HCT116 (cell line): Measurements from ENCODE around the gene HCLS1. TPM values are rescaled to one million over a fixed set of nuclear protein-coding genes. Genes with fewer than 3 reads are reported as not detected.

Experiments used
- ATAC-seq: fragments of 200-7000 bp; cut with Tn5 transposase; 2 replicates; pipeline ENCODE4 v1.9.1; 2020; ENCODE audit warnings: mild to moderate bottlenecking, moderate library complexity
- BruUV-seq: library from RNA; stranded (reverse); fragments of 400-500 nt; replicated peaks from 2 replicates; lab custom pipeline; 2021; lab: Mats Ljungman, UMichigan
- CTCF ChIA-PET: fragments of 300-600 bp; sonication (Branson Sonifier 250); formaldehyde crosslinking; loops from one replicate; lab custom pipeline; 2021; ENCODE audit warnings: antibody characterized with exemption; lab: Charles Lee
- POLR2A ChIA-PET: fragments of 300-600, 350-600 bp; sonication (Branson Sonifier 250); formaldehyde crosslinking; loops from one replicate; lab custom pipeline; 2021; ENCODE audit warnings: antibody characterized with exemption; lab: Charles Lee
- RAD21 ChIA-PET, 2 experiments: fragments of 300-600 bp; sonication (Branson Sonifier 250); formaldehyde crosslinking; loops; one replicate each; lab custom pipeline; 2023; ENCODE audit warnings: low total read pairs in 2 of 2; ENCODE audit not compliant: uncharacterized antibody in 2 of 2, unreplicated experiment in 2 of 2, low non-redundant PET in 1 of 2; lab: Charles Lee
- DNase-seq: peaks from one replicate; pipeline ENCODE4 v3.0.0-alpha.2; 2010; ENCODE audit warnings: low read depth, low spot score
- H2AFZ ChIP-seq: fragments of 200-600 bp; shearing (Covaris generic), sonication (generic); 2 replicates; pipeline ENCODE4 v1.6.1; 2017; ENCODE audit warnings: low read depth, mixed run types, mixed read lengths, antibody characterized with exemption, low read length; ENCODE audit not compliant: poor library complexity, severe bottlenecking
- H3K27ac ChIP-seq: 2 replicates; pipeline ENCODE4 v1.5.1; 2012; ENCODE audit warnings: low read depth, low read length
- H3K27me3 ChIP-seq: fragments of 200-600 bp; sonication (generic); 2 replicates; pipeline ENCODE4 v1.6.1; 2016; ENCODE audit warnings: mixed run types, low read length, mixed read lengths; ENCODE audit not compliant: insufficient read depth
- H3K36me3 ChIP-seq, 2 experiments: fragments of 200-500 bp in 1 of 2; fragments of 200-600 bp in 1 of 2; sonication (Bioruptor generic) in 1 of 2; sonication (generic) in 1 of 2; 2 replicates each; pipeline versions ENCODE4 v1.5.1 to v1.6.1; 2014 to 2016; ENCODE audit warnings: low read length in 2 of 2, inconsistent platforms in 1 of 2, mixed read lengths in 1 of 2, mixed run types in 1 of 2; ENCODE audit not compliant: insufficient read depth in 2 of 2, control insufficient read depth in 1 of 2
- H3K4me1 ChIP-seq, 2 experiments: fragments of 200-600 bp in 1 of 2; sonication (generic) in 1 of 2; 2 replicates each; pipeline versions ENCODE4 v1.5.1 to v1.6.1; 2012 to 2017; ENCODE audit warnings: low read length in 2 of 2, inconsistent platforms in 1 of 2, mild to moderate bottlenecking in 1 of 2, mixed read lengths in 1 of 2, mixed run types in 1 of 2, moderate library complexity in 1 of 2; ENCODE audit not compliant: insufficient read depth in 2 of 2, control insufficient read depth in 1 of 2
- H3K4me2 ChIP-seq: fragments of 200-600 bp; sonication (generic); 2 replicates; pipeline ENCODE4 v1.6.1; 2017; ENCODE audit warnings: mixed run types, low read length, mixed read lengths
- H3K4me3 ChIP-seq, 2 experiments: fragments of 200-600 bp in 1 of 2; sonication (generic) in 1 of 2; replicated peaks in 1 of 2; 2 replicates each; pipeline ENCODE4 v1.5.1; 2011 to 2016; ENCODE audit warnings: low read length in 2 of 2, control low read depth in 1 of 2, low read depth in 1 of 2, mild to moderate bottlenecking in 1 of 2, mixed read lengths in 1 of 2, mixed run types in 1 of 2
- H3K79me2 ChIP-seq: fragments of 200-600 bp; sonication (generic); 2 replicates; pipeline ENCODE4 v1.6.1; 2017; ENCODE audit warnings: mild to moderate bottlenecking, mixed run types, low read length, moderate library complexity, mixed read lengths; ENCODE audit not compliant: insufficient read depth
- H3K9ac ChIP-seq: fragments of 200-600 bp; sonication (generic); 2 replicates; pipeline ENCODE4 v1.6.1; 2016; ENCODE audit warnings: low read length, mixed read lengths
- H3K9me2 ChIP-seq: fragments of 200-600 bp; sonication (generic), shearing (Covaris generic); 2 replicates; pipeline ENCODE4 v1.6.1; 2017; ENCODE audit warnings: mixed run types, mild to moderate bottlenecking, moderate library complexity; ENCODE audit not compliant: insufficient read depth
- H3K9me3 ChIP-seq, 2 experiments: fragments of 200-500 bp in 1 of 2; fragments of 200-600 bp in 1 of 2; sonication (Bioruptor generic) in 1 of 2; sonication (generic) in 1 of 2; 2 replicates each; pipeline ENCODE4 v1.6.1; 2014 to 2017; ENCODE audit warnings: low read length in 2 of 2, mixed read lengths in 2 of 2, inconsistent platforms in 1 of 2, low read depth in 1 of 2, mild to moderate bottlenecking in 1 of 2, mixed run types in 1 of 2, moderate library complexity in 1 of 2; ENCODE audit not compliant: control insufficient read depth in 1 of 2, insufficient read depth in 1 of 2
- H4K20me1 ChIP-seq: fragments of 200-600 bp; sonication (generic), shearing (Covaris generic); 2 replicates; pipeline ENCODE4 v1.6.1; 2017; ENCODE audit warnings: mixed run types, mild to moderate bottlenecking, moderate library complexity; ENCODE audit not compliant: insufficient read depth
- CBX3 ChIP-seq: IDR thresholded peaks from 2 replicates; pipeline ENCODE4 v1.6.1; 2012; ENCODE audit warnings: low read depth
- ELF1 ChIP-seq: IDR thresholded peaks from 2 replicates; pipeline ENCODE4 v1.6.1; 2012; ENCODE audit warnings: low read depth, borderline replicate concordance
- EZH2phosphoT487 ChIP-seq: fragments of 200-600 bp; IDR thresholded peaks from 2 replicates; pipeline ENCODE4 v1.6.1; 2018; ENCODE audit warnings: antibody characterized with exemption, borderline replicate concordance
- POLR2AphosphoS5 ChIP-seq: IDR thresholded peaks from 2 replicates; pipeline ENCODE4 v1.6.1; 2011; ENCODE audit warnings: mild to moderate bottlenecking, low read depth, low read length, moderate library complexity
- RAD21 ChIP-seq: IDR thresholded peaks from 2 replicates; pipeline ENCODE4 v1.6.1; 2012; ENCODE audit warnings: low read depth, mild to moderate bottlenecking
- SRF ChIP-seq: IDR thresholded peaks from 2 replicates; pipeline ENCODE4 v1.6.1; 2012; ENCODE audit warnings: low read depth
- YY1 ChIP-seq: IDR thresholded peaks from 2 replicates; pipeline ENCODE4 v1.6.1; 2011; ENCODE audit warnings: low read length, low read depth, moderate library complexity, mild to moderate bottlenecking; ENCODE audit not compliant: insufficient replicate concordance; ENCODE audit errors: extremely low read depth
- ZNF274 ChIP-seq: fragments of 200-500 bp; sonication (Bioruptor generic); IDR thresholded peaks from 2 replicates; pipeline ENCODE4 v1.6.1; 2014; ENCODE audit warnings: mild to moderate bottlenecking, low read depth, low read length, inconsistent platforms
- intact Hi-C: fragments of 100-400 bp; cut with micrococcal nuclease; formaldehyde crosslinking; loops from 2 replicates; pipeline ENCODE4 v1.10.0; 2022
- total RNA-seq: library from RNA; stranded (reverse); gene quantifications from one replicate; pipeline ENCODE4 v1.2.1, GENCODE V29; 2021; ENCODE audit not compliant: unreplicated experiment
- TF ChIP-seq, protein P1 (sequence below): IDR thresholded peaks from 2 replicates; pipeline ENCODE4 v1.6.1; 2011; ENCODE audit warnings: mild to moderate bottlenecking, low read length, moderate library complexity; ENCODE audit not compliant: insufficient replicate concordance; ENCODE audit errors: extremely low read depth
- TF ChIP-seq, protein P2 (sequence below): IDR thresholded peaks from 2 replicates; pipeline ENCODE4 v1.6.1; 2012; ENCODE audit warnings: low read depth
- TF ChIP-seq, protein P3 (sequence below): IDR thresholded peaks from 2 replicates; pipeline ENCODE4 v1.6.1; 2012
- TF ChIP-seq, protein P4 (sequence below): IDR thresholded peaks from 2 replicates; pipeline ENCODE4 v1.6.1; 2012

Gene HCLS1
- total RNA-seq, 1 experiment from 2014 or later: 1.6 TPM

DNA sequence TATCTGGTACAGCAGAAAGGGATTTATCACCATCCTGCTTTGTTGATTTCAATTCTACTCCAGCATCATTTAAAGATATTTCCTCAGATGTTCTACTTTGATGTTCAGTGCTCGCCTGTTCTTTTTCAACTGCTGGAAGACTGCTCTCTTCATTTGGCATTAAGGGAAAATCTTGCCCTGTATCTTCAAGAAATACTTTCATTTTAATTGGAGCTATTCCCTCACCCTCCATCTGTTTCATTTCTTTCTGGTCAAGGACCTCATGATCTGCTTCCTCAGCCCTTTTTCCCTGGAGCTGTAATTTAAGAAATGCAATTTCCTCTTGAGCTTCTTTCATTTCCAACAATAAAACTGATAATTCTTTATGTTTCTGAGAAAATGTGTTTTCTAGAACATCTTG is 37.8 kb upstream of the HCLS1 start (continued):
- TF ChIP-seq, protein P1, sequence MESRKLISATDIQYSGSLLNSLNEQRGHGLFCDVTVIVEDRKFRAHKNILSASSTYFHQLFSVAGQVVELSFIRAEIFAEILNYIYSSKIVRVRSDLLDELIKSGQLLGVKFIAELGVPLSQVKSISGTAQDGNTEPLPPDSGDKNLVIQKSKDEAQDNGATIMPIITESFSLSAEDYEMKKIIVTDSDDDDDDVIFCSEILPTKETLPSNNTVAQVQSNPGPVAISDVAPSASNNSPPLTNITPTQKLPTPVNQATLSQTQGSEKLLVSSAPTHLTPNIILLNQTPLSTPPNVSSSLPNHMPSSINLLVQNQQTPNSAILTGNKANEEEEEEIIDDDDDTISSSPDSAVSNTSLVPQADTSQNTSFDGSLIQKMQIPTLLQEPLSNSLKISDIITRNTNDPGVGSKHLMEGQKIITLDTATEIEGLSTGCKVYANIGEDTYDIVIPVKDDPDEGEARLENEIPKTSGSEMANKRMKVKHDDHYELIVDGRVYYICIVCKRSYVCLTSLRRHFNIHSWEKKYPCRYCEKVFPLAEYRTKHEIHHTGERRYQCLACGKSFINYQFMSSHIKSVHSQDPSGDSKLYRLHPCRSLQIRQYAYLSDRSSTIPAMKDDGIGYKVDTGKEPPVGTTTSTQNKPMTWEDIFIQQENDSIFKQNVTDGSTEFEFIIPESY: no peak
- no peak for TF ChIP-seq ZNF274
- no peak for TF ChIP-seq EZH2phosphoT487
- TF ChIP-seq YY1: no peak

DNA sequence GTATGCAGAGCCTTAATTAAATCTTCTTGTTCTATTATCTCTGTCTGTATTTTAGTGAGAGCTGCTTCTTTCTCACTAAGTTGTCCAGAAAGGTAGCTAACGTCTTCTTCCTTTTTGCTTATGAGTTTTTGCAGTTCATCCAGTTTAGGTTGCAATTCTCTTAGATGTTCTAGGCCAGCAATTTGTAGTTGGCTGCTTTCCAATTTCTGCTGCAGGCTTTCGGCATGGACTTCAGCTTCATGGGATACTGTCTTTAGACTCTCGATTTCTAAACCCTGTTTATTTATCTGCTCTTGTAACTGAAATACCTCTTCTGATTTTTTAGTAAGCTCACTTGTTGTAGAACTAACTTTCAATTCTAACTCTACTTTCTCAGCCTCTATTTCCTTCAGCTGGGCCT is 35.5 kb upstream of the HCLS1 start:
- no peaks in the 10 kb centered on the region for H3K9me3 ChIP-seq
- CTCF ChIA-PET: no interaction called here
- TF ChIP-seq, protein P2, sequence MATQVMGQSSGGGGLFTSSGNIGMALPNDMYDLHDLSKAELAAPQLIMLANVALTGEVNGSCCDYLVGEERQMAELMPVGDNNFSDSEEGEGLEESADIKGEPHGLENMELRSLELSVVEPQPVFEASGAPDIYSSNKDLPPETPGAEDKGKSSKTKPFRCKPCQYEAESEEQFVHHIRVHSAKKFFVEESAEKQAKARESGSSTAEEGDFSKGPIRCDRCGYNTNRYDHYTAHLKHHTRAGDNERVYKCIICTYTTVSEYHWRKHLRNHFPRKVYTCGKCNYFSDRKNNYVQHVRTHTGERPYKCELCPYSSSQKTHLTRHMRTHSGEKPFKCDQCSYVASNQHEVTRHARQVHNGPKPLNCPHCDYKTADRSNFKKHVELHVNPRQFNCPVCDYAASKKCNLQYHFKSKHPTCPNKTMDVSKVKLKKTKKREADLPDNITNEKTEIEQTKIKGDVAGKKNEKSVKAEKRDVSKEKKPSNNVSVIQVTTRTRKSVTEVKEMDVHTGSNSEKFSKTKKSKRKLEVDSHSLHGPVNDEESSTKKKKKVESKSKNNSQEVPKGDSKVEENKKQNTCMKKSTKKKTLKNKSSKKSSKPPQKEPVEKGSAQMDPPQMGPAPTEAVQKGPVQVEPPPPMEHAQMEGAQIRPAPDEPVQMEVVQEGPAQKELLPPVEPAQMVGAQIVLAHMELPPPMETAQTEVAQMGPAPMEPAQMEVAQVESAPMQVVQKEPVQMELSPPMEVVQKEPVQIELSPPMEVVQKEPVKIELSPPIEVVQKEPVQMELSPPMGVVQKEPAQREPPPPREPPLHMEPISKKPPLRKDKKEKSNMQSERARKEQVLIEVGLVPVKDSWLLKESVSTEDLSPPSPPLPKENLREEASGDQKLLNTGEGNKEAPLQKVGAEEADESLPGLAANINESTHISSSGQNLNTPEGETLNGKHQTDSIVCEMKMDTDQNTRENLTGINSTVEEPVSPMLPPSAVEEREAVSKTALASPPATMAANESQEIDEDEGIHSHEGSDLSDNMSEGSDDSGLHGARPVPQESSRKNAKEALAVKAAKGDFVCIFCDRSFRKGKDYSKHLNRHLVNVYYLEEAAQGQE: no peak
- no peak for TF ChIP-seq ZNF274
- no peak for TF ChIP-seq RAD21
- TF ChIP-seq, protein P3, sequence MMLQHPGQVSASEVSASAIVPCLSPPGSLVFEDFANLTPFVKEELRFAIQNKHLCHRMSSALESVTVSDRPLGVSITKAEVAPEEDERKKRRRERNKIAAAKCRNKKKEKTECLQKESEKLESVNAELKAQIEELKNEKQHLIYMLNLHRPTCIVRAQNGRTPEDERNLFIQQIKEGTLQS: no peak
- no peak for TF ChIP-seq POLR2AphosphoS5
- TF ChIP-seq, protein P4, sequence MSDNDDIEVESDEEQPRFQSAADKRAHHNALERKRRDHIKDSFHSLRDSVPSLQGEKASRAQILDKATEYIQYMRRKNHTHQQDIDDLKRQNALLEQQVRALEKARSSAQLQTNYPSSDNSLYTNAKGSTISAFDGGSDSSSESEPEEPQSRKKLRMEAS: no peak
- TF ChIP-seq ELF1: no peak
- no peak for TF ChIP-seq SRF
- TF ChIP-seq CBX3: no peak
- TF ChIP-seq YY1: no peak
- TF ChIP-seq, all 23 proteins: peak for 0
- Histone ChIP-seq H3K27me3 (no peaks in the 10 kb centered on the region), H3K4me1 (no peaks in the 10 kb centered on the region), H3K79me2 (no peaks in the 10 kb centered on the region), H3K9me2 (no peaks in the 10 kb centered on the region), H3K4me3 (no peak overlapping the region), H3K4me2 (no peak overlapping the region), H3K36me3 (peaks cover 0 to 20% of the 10 kb centered on the region in 2 experiments; a peak in 2 of 4 replicates), H3K27ac (no peak overlapping the region), H4K20me1 (no peaks in the 10 kb centered on the region), H3K9ac (no peak overlapping the region), H2AFZ (no peak overlapping the region)
- DNase-seq: no peak
- ATAC-seq: no peak
- BruUV-seq: TSS peak; percentile 17
- intact Hi-C loops: no loop called here
- RAD21 ChIA-PET: no interaction called here
- POLR2A ChIA-PET: no interaction called here
